Duodenal mucosa (tissue), 2 donors: ENCODE data around the gene DPPA5.
"Not testable (repeated sequence)": the region's sequence is repeated elsewhere in the genome, so short reads cannot be mapped to it uniquely, and the experiment has no call there.

Experiments used
- H3K27ac ChIP-seq: one replicate; pipeline ENCODE4 v1.7.0; 2013; ENCODE audit warnings: low read depth, low read length
- H3K27me3 ChIP-seq, 2 donors: one replicate each; pipeline ENCODE4 v1.7.0; 2013; ENCODE audit warnings: low read length in 2 of 2, control low read depth in 1 of 2; ENCODE audit not compliant: insufficient read depth in 2 of 2, control insufficient read depth in 1 of 2
- H3K36me3 ChIP-seq, 2 donors: one replicate each; pipeline ENCODE4 v1.7.0; 2013; ENCODE audit warnings: low read length in 2 of 2, control low read depth in 1 of 2; ENCODE audit not compliant: insufficient read depth in 2 of 2, control insufficient read depth in 1 of 2
- H3K4me1 ChIP-seq, 2 donors: one replicate each; pipeline ENCODE4 v1.7.0; 2013; ENCODE audit warnings: low read length in 2 of 2, control low read depth in 1 of 2; ENCODE audit not compliant: insufficient read depth in 2 of 2, control insufficient read depth in 1 of 2
- H3K4me3 ChIP-seq, 2 donors: one replicate each; pipeline ENCODE4 v1.7.0; 2013; ENCODE audit warnings: low read length in 2 of 2, low read depth in 1 of 2
- H3K9ac ChIP-seq, 2 donors: one replicate each; pipeline ENCODE4 v1.7.0; 2013; ENCODE audit warnings: low read length in 2 of 2, low read depth in 1 of 2
- H3K9me3 ChIP-seq, 2 donors: one replicate each; pipeline ENCODE4 v1.7.0; 2013; ENCODE audit warnings: low read length in 2 of 2, control low read depth in 1 of 2; ENCODE audit not compliant: control insufficient read depth in 1 of 2

The DPPA5 gene

GRCh38 chr6:73341335-73341734 is 12.7 kb downstream of the DPPA5 start:
- no peaks in the 10 kb centered on the region for H3K4me1 ChIP-seq
- H3K27ac ChIP-seq: no peak overlapping the region
- no peak overlapping the region for H3K4me3 ChIP-seq
- H3K36me3 ChIP-seq: no peaks in the 10 kb centered on the region
- no peaks in the 10 kb centered on the region for H3K9me3 ChIP-seq
- H3K27me3 ChIP-seq: no peaks in the 10 kb centered on the region
- no peak overlapping the region for H3K9ac ChIP-seq

- Histone ChIP-seq H3K9ac (no peak overlapping the region), H3K27ac (no peak overlapping the region), H3K4me3 (no peak overlapping the region), H3K36me3 (no peaks in the 10 kb centered on the region), H3K4me1 (no peaks in the 10 kb centered on the region), H3K27me3 (no peaks in the 10 kb centered on the region), H3K9me3 (no peaks in the 10 kb centered on the region)
These were observed 14.0 kb downstream of the DPPA5 start for GRCh38 chr6:73340048-73340447.

GRCh38 chr6:73339340-73339739 is 14.7 kb downstream of the DPPA5 start:
- Histone ChIP-seq H3K9me3 (no peaks in the 10 kb centered on the region), H3K27me3 (no peaks in the 10 kb centered on the region), H3K9ac (no peak overlapping the region), H3K4me1 (no peaks in the 10 kb centered on the region), H3K4me3 (no peak overlapping the region), H3K27ac (no peak overlapping the region), H3K36me3 (no peaks in the 10 kb centered on the region)

GRCh38 chr6:73329201-73329600 is 24.9 kb downstream of the DPPA5 start:
- Histone ChIP-seq H3K4me1 (no peaks in the 10 kb centered on the region), H3K9me3 (no peaks in the 10 kb centered on the region), H3K27me3 (no peaks in the 10 kb centered on the region), H3K4me3 (no peak overlapping the region), H3K9ac (no peak overlapping the region), H3K36me3 (no peaks in the 10 kb centered on the region), H3K27ac (no peak overlapping the region)

- H3K36me3 ChIP-seq: no peaks in the 10 kb centered on the region
- no peak overlapping the region for H3K4me3 ChIP-seq
- H3K9me3 ChIP-seq: no peaks in the 10 kb centered on the region
- no peak overlapping the region for H3K9ac ChIP-seq
- no peaks in the 10 kb centered on the region for H3K27me3 ChIP-seq
- no peak overlapping the region for H3K27ac ChIP-seq
- no peaks in the 10 kb centered on the region for H3K4me1 ChIP-seq
These were observed 25.3 kb downstream of the DPPA5 start for GRCh38 chr6:73328790-73329189.

GRCh38 chr6:73325656-73326055 is 28.4 kb downstream of the DPPA5 start:
- Histone ChIP-seq H3K4me1 (no peaks in the 10 kb centered on the region), H3K9me3 (no peaks in the 10 kb centered on the region), H3K36me3 (no peaks in the 10 kb centered on the region), H3K27ac (no peak overlapping the region), H3K9ac (no peak overlapping the region), H3K4me3 (no peak overlapping the region), H3K27me3 (no peaks in the 10 kb centered on the region)

GRCh38 chr6:73323323-73323722 is 30.8 kb downstream of the DPPA5 start:
- Histone ChIP-seq H3K9ac (no peak overlapping the region), H3K27me3 (no peaks in the 10 kb centered on the region), H3K36me3 (no peaks in the 10 kb centered on the region), H3K4me1 (no peaks in the 10 kb centered on the region), H3K27ac (no peak overlapping the region), H3K9me3 (no peaks in the 10 kb centered on the region), H3K4me3 (no peak overlapping the region)

- Histone ChIP-seq H3K27me3 (peaks cover 16 to 17% of the 10 kb centered on the region in 2 donors), H3K4me1 (peaks cover 0 to 3% of the 10 kb centered on the region in 2 donors), H3K27ac (no peak overlapping the region), H3K36me3 (no peaks in the 10 kb centered on the region), H3K9ac (no peak overlapping the region), H3K9me3 (no peaks in the 10 kb centered on the region), H3K4me3 (no peak overlapping the region)
These were observed 39.2 kb downstream of the DPPA5 start for GRCh38 chr6:73314577-73315492.

GRCh38 chr6:73310503-73310845 is 43.6 kb downstream of the DPPA5 start:
- not testable (repeated sequence) for H3K9me3 ChIP-seq, H3K36me3 ChIP-seq, H3K27ac ChIP-seq, H3K4me1 ChIP-seq
- Histone ChIP-seq H3K27me3 (peaks cover 10 to 17% of the 10 kb centered on the region in 2 donors), H3K4me3 (peak overlapping the region; percentile 91 to 96), H3K9ac (peak overlapping the region in 1 of 2 donors; percentile 44)

- H3K27me3 ChIP-seq: peaks cover 5 to 11% of the 10 kb centered on the region in 2 donors
- no peak overlapping the region for H3K27ac ChIP-seq
- H3K4me3 ChIP-seq: peak overlapping the region; percentile 91 to 96
- H3K9ac ChIP-seq: peak overlapping the region; percentile 44 to 74
- no peaks in the 10 kb centered on the region for H3K9me3 ChIP-seq
- no peaks in the 10 kb centered on the region for H3K36me3 ChIP-seq
- H3K4me1 ChIP-seq: peaks cover 0 to 9% of the 10 kb centered on the region in 2 donors
These were observed 44.1 kb downstream of the DPPA5 start for GRCh38 chr6:73309785-73310502.
